ENCODE measurements around the gene EML2.

EML2 gene

GRCh38 chr19:45591638-45592005, 47.6 kb downstream of the EML2 start:
- H3K9me3 ChIP-seq (replicated peaks; ENCODE audit: insufficient read depth, low read length), result no peaks in the 10 kb centered on the region
- no peaks in the 10 kb centered on the region for H4K20me1 ChIP-seq (ENCODE audit: insufficient read depth, low read length)
- no peak overlapping the region for H2AFZ ChIP-seq (ENCODE audit: low read length)
- no peak for TF ChIP-seq EZH2phosphoT487 (IDR thresholded peaks at IDR 0.05; ENCODE audit: low read length)
- no peak for TF ChIP-seq CTCF (IDR thresholded peaks at IDR 0.05; ENCODE audit: low read length)
- TF ChIP-seq EZH2 (optimal IDR thresholded peaks at IDR 0.05; ENCODE audit: low read depth, low read length), result no peak
- no peaks in the 10 kb centered on the region for H3K9me2 ChIP-seq (replicated peaks; ENCODE audit: insufficient read depth, low read length)
- H3F3A ChIP-seq (ENCODE audit: insufficient read depth, low read length), result no peaks in the 10 kb centered on the region
- no peaks in the 10 kb centered on the region for H3K36me3 ChIP-seq (replicated peaks; ENCODE audit: insufficient read depth, low read length)
- no peak overlapping the region for H3K4me2 ChIP-seq (ENCODE audit: low read depth, low read length)
- DNase-seq, result no peak
- no peaks in the 10 kb centered on the region for H3K79me2 ChIP-seq (ENCODE audit: low read length)
- no peak overlapping the region for H3K27ac ChIP-seq (ENCODE audit: low read length)
- peaks cover 4% of the 10 kb centered on the region; the same call in 1 of the 2 replicates for H3K4me1 ChIP-seq (ENCODE audit: low read length)
- peaks cover 61% of the 10 kb centered on the region for H3K27me3 ChIP-seq (replicated peaks; ENCODE audit: insufficient read depth, low read length)
- no peak overlapping the region for H3K9ac ChIP-seq (ENCODE audit: low read length)
- no peak overlapping the region for H3K4me3 ChIP-seq (ENCODE audit: low read length)

GRCh38 chr19:45591004-45591637, 48.1 kb downstream of the EML2 start:
- Histone ChIP-seq H3K9me3 (replicated peaks; ENCODE audit: insufficient read depth, low read length) (no peaks in the 10 kb centered on the region), H2AFZ (ENCODE audit: low read length) (peak overlapping the region; percentile 43), H3K79me2 (ENCODE audit: low read length) (no peaks in the 10 kb centered on the region), H3K27me3 (replicated peaks; ENCODE audit: insufficient read depth, low read length) (peaks cover 58% of the 10 kb centered on the region), H3K4me3 (ENCODE audit: low read length) (no peak overlapping the region), H3K4me1 (ENCODE audit: low read length) (peaks cover 4% of the 10 kb centered on the region; the same call in 1 of the 2 replicates), H3K27ac (ENCODE audit: low read length) (no peak overlapping the region), H3F3A (ENCODE audit: insufficient read depth, low read length) (no peaks in the 10 kb centered on the region), H3K9me2 (replicated peaks; ENCODE audit: insufficient read depth, low read length) (no peaks in the 10 kb centered on the region), H3K9ac (ENCODE audit: low read length) (no peak overlapping the region), H4K20me1 (ENCODE audit: insufficient read depth, low read length) (no peaks in the 10 kb centered on the region), H3K4me2 (ENCODE audit: low read depth, low read length) (peak overlapping the region; percentile 30), H3K36me3 (replicated peaks; ENCODE audit: insufficient read depth, low read length) (no peaks in the 10 kb centered on the region)
- peak; percentile 61 for DNase-seq
- TF ChIP-seq EZH2phosphoT487 (IDR thresholded peaks at IDR 0.05; ENCODE audit: low read length) (no peak), CTCF (IDR thresholded peaks at IDR 0.05; ENCODE audit: low read length) (peak; percentile 71), EZH2 (optimal IDR thresholded peaks at IDR 0.05; ENCODE audit: low read depth, low read length) (no peak)

- peak overlapping the region; percentile 43 for H2AFZ ChIP-seq (ENCODE audit: low read length)
- H3K4me3 ChIP-seq (ENCODE audit: low read length), result no peak overlapping the region
Measured at GRCh38 chr19:45590300-45591003, 48.7 kb downstream of the EML2 start.

More at GRCh38 chr19:45590300-45591003, 48.7 kb downstream of the EML2 start:
- Histone ChIP-seq H3K27ac (ENCODE audit: low read length) (no peak overlapping the region), H3K4me2 (ENCODE audit: low read depth, low read length) (peak overlapping the region; percentile 30; the same call in 1 of the 2 replicates), H3F3A (ENCODE audit: insufficient read depth, low read length) (no peaks in the 10 kb centered on the region), H3K9me2 (replicated peaks; ENCODE audit: insufficient read depth, low read length) (no peaks in the 10 kb centered on the region), H3K4me1 (ENCODE audit: low read length) (peaks cover 5% of the 10 kb centered on the region), H3K9ac (ENCODE audit: low read length) (no peak overlapping the region), H3K27me3 (replicated peaks; ENCODE audit: insufficient read depth, low read length) (peaks cover 52% of the 10 kb centered on the region), H3K79me2 (ENCODE audit: low read length) (no peaks in the 10 kb centered on the region), H3K9me3 (replicated peaks; ENCODE audit: insufficient read depth, low read length) (no peaks in the 10 kb centered on the region), H3K36me3 (replicated peaks; ENCODE audit: insufficient read depth, low read length) (no peaks in the 10 kb centered on the region), H4K20me1 (ENCODE audit: insufficient read depth, low read length) (no peaks in the 10 kb centered on the region)
- no peak for DNase-seq
- TF ChIP-seq EZH2phosphoT487 (IDR thresholded peaks at IDR 0.05; ENCODE audit: low read length) (no peak), CTCF (IDR thresholded peaks at IDR 0.05; ENCODE audit: low read length) (no peak), EZH2 (optimal IDR thresholded peaks at IDR 0.05; ENCODE audit: low read depth, low read length) (no peak)
